ENCODE data around the gene MC3R.

The MC3R gene

GRCh38 chr20:56245761-56246160, 2.8 kb upstream of the MC3R start:
- Histone ChIP-seq H3K4me3 (ENCODE audit: insufficient read depth, low read depth, low read length) (no peak overlapping the region), H3K36me3 (ENCODE audit: control insufficient read depth, insufficient read depth, low read length) (no peaks in the 10 kb centered on the region), H3K27me3 (ENCODE audit: control insufficient read depth, insufficient read depth, low read length, poor library complexity, severe bottlenecking) (no peaks in the 10 kb centered on the region), H3K4me1 (ENCODE audit: control insufficient read depth, insufficient read depth, low read length) (no peaks in the 10 kb centered on the region), H3K9me3 (ENCODE audit: control insufficient read depth, low read length) (peaks cover 9% of the 10 kb centered on the region), H3K27ac (ENCODE audit: insufficient read depth, low read depth, low read length, poor library complexity, severe bottlenecking) (no peak overlapping the region)
- 26 to 27% methylated on average over 3 of the region's 3 CpGs for WGBS, 2 experiments

GRCh38 chr20:56249244-56249955, 868 bp downstream of the MC3R start:
- H3K27me3 ChIP-seq (ENCODE audit: control insufficient read depth, insufficient read depth, low read length, poor library complexity, severe bottlenecking): no peaks in the 10 kb centered on the region

GRCh38 chr20:56249956-56250355, 1.4 kb downstream of the MC3R start:
- Histone ChIP-seq H3K4me3 (ENCODE audit: insufficient read depth, low read depth, low read length) (no peak overlapping the region), H3K36me3 (ENCODE audit: control insufficient read depth, insufficient read depth, low read length) (no peaks in the 10 kb centered on the region), H3K9me3 (ENCODE audit: control insufficient read depth, low read length) (peaks cover 9% of the 10 kb centered on the region), H3K4me1 (ENCODE audit: control insufficient read depth, insufficient read depth, low read length) (no peaks in the 10 kb centered on the region), H3K27me3 (ENCODE audit: control insufficient read depth, insufficient read depth, low read length, poor library complexity, severe bottlenecking) (no peaks in the 10 kb centered on the region), H3K27ac (ENCODE audit: insufficient read depth, low read depth, low read length, poor library complexity, severe bottlenecking) (no peak overlapping the region)
- 71 to 74% methylated on average over 7 of the region's 7 CpGs for WGBS, 2 experiments

More at GRCh38 chr20:56249244-56249955, 868 bp downstream of the MC3R start:
- Histone ChIP-seq H3K4me1 (ENCODE audit: control insufficient read depth, insufficient read depth, low read length) (no peaks in the 10 kb centered on the region), H3K27ac (ENCODE audit: insufficient read depth, low read depth, low read length, poor library complexity, severe bottlenecking) (no peak overlapping the region), H3K9me3 (ENCODE audit: control insufficient read depth, low read length) (peaks cover 9% of the 10 kb centered on the region), H3K36me3 (ENCODE audit: control insufficient read depth, insufficient read depth, low read length) (no peaks in the 10 kb centered on the region), H3K4me3 (ENCODE audit: insufficient read depth, low read depth, low read length) (no peak overlapping the region)
- WGBS, 2 experiments: 78 to 82% methylated on average over 30 to 31 of the region's 32 CpGs

DNA sequence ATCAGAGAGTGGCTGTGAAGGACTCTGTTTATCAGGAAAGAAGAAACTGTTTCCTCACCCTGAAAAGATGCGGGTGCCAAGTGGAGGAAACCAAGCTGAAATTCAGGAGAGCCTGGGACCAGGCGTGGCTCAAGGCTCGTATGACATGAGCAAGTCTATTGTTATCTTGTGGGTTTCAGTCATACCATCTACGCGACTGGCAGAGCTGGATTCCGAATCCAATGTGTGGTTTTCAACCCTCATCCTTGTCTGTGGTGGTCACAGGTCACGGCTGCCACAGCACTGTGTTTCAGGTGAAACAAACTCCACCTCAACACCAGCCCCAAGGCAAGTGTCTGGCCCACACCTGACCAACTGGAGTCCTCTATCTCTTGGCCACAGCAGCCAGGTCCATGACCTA, 9.1 kb downstream of the MC3R start:
- peaks cover 11% of the 10 kb centered on the region for H3K9me3 ChIP-seq (ENCODE audit: control insufficient read depth, low read length)
- H3K27ac ChIP-seq (ENCODE audit: insufficient read depth, low read depth, low read length, poor library complexity, severe bottlenecking): no peak overlapping the region
- no peaks in the 10 kb centered on the region for H3K36me3 ChIP-seq (ENCODE audit: control insufficient read depth, insufficient read depth, low read length)
- no peaks in the 10 kb centered on the region for H3K27me3 ChIP-seq (ENCODE audit: control insufficient read depth, insufficient read depth, low read length, poor library complexity, severe bottlenecking)
- H3K4me1 ChIP-seq (ENCODE audit: control insufficient read depth, insufficient read depth, low read length): no peaks in the 10 kb centered on the region
- no peak overlapping the region for H3K4me3 ChIP-seq (ENCODE audit: insufficient read depth, low read depth, low read length)
- WGBS, 2 experiments: 75 to 79% methylated on average over 7 of the region's 7 CpGs

DNA sequence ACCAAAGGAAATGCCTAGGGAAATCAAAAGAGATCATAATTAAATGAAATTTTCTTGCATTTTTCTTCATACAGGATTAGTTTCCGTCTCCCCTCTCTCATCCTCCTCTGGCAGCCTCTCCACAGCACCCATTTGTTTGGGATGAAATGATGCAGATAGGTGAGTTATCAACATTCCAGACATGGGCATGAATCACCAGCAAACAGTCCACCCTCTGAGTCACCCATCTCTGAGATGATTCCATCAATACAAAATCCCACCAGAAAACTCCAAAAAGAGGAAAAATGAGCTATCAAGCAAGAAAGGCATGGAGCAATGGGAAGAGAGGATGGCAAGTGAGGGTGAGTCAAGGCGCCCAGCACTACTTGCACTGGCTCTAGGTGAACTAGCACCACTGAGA, 11.4 kb downstream of the MC3R start:
- Histone ChIP-seq H3K27me3 (ENCODE audit: control insufficient read depth, insufficient read depth, low read length, poor library complexity, severe bottlenecking) (no peaks in the 10 kb centered on the region), H3K27ac (ENCODE audit: insufficient read depth, low read depth, low read length, poor library complexity, severe bottlenecking) (no peak overlapping the region), H3K4me3 (ENCODE audit: insufficient read depth, low read depth, low read length) (no peak overlapping the region), H3K9me3 (ENCODE audit: control insufficient read depth, low read length) (peaks cover 11% of the 10 kb centered on the region), H3K36me3 (ENCODE audit: control insufficient read depth, insufficient read depth, low read length) (no peaks in the 10 kb centered on the region), H3K4me1 (ENCODE audit: control insufficient read depth, insufficient read depth, low read length) (no peaks in the 10 kb centered on the region)
- WGBS, 2 experiments: 53 to 57% methylated on average over 2 of the region's 2 CpGs

DNA sequence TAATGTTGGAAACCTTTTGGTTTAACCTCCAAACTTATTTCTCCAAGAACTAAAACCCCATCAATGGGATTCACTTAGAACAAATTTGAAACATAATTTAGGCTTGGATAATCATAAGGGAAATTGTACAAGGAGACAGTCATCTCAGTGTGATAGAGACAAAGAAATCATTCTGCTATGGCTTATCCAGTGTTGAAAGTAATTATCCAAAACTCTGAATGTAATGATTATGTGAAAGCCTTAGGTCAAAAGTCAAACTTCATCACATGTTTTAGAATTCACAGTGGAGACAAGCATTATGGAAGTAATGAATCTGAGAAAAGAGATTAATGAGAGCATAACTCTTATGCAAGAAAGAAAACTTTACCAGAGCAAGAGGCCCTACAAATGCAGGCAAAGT, 20.0 kb downstream of the MC3R start:
- peaks cover 5% of the 10 kb centered on the region for H3K9me3 ChIP-seq (ENCODE audit: control insufficient read depth, low read length)
- H3K27me3 ChIP-seq (ENCODE audit: control insufficient read depth, insufficient read depth, low read length, poor library complexity, severe bottlenecking): no peaks in the 10 kb centered on the region
- H3K4me3 ChIP-seq (ENCODE audit: insufficient read depth, low read depth, low read length): no peak overlapping the region

DNA sequence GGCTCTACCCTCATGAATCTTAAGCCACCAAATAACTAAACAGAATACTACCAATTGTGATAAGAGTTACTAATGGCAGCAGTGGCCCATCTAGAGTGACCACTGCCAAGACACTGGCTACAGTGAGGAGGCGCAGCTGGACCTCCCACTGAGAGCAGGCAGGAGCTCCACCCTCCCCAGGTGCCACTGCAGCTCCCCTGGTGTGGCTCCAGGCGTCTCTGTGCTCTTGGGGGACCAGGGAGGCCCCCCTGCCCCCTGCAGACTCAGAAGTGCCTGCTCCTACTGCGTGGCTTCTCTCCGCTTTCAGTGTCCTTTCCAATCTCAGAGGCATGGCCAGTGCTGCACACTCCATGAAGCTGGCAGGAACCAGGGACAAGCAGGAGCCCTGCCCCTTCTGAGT, 23.4 kb downstream of the MC3R start:
- Histone ChIP-seq H3K27me3 (ENCODE audit: control insufficient read depth, insufficient read depth, low read length, poor library complexity, severe bottlenecking) (no peaks in the 10 kb centered on the region), H3K36me3 (ENCODE audit: control insufficient read depth, insufficient read depth, low read length) (no peaks in the 10 kb centered on the region), H3K4me3 (ENCODE audit: insufficient read depth, low read depth, low read length) (no peak overlapping the region), H3K9me3 (ENCODE audit: control insufficient read depth, low read length) (peaks cover 10% of the 10 kb centered on the region), H3K4me1 (ENCODE audit: control insufficient read depth, insufficient read depth, low read length) (no peaks in the 10 kb centered on the region), H3K27ac (ENCODE audit: insufficient read depth, low read depth, low read length, poor library complexity, severe bottlenecking) (no peak overlapping the region)
- 51 to 52% methylated on average over 4 of the region's 4 CpGs for WGBS, 2 experiments

More for the DNA sequence above, 20.0 kb downstream of the MC3R start:
- Histone ChIP-seq H3K27ac (ENCODE audit: insufficient read depth, low read depth, low read length, poor library complexity, severe bottlenecking) (no peak overlapping the region), H3K4me1 (ENCODE audit: control insufficient read depth, insufficient read depth, low read length) (no peaks in the 10 kb centered on the region), H3K36me3 (ENCODE audit: control insufficient read depth, insufficient read depth, low read length) (no peaks in the 10 kb centered on the region)

DNA sequence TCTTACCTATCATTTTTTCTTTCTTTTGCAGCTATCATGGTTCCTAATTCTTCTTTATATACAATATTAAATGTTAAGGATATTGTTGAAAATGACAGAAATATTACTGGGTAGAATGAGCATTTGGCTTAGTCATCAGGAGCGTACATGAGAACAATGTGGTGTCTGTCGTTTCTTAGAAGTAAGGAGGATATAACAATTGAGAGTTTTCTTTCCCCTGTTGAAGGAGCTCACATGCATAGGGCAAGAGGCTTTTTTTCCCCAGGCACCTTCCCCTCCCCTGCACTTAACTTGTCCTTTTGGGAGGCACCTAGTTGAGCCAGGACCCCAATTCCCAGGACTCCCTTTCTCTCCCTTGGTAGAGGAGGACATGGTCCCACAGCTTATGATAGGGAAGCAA, 25.0 kb downstream of the MC3R start:
- Histone ChIP-seq H3K4me3 (ENCODE audit: insufficient read depth, low read depth, low read length) (no peak overlapping the region), H3K36me3 (ENCODE audit: control insufficient read depth, insufficient read depth, low read length) (no peaks in the 10 kb centered on the region), H3K27ac (ENCODE audit: insufficient read depth, low read depth, low read length, poor library complexity, severe bottlenecking) (no peak overlapping the region), H3K9me3 (ENCODE audit: control insufficient read depth, low read length) (peaks cover 14% of the 10 kb centered on the region), H3K4me1 (ENCODE audit: control insufficient read depth, insufficient read depth, low read length) (no peaks in the 10 kb centered on the region), H3K27me3 (ENCODE audit: control insufficient read depth, insufficient read depth, low read length, poor library complexity, severe bottlenecking) (no peaks in the 10 kb centered on the region)
- WGBS, 2 experiments: 79 to 93% methylated on average over 2 of the region's 2 CpGs

DNA sequence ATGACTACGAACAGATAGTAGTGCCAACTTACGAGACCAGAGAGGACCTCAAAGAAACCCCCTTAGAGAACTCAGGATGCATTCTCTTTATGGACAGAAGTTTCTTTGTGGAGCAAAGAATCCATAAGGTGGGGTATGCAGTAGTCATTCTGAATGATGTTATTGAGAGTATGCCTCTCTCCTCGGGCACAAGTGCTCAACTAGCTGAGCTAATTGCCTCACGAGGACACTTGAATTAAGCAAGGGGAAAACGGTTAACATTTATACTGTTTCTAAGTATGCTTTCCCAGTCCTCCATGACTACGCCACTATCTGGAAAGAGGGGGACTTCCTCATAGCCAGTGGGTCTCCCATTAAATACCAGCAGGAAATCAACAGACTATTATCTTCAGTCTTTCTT, 25.6 kb downstream of the MC3R start:
- 86 to 87% methylated on average over 6 of the region's 6 CpGs for WGBS, 2 experiments
- Histone ChIP-seq H3K27me3 (ENCODE audit: control insufficient read depth, insufficient read depth, low read length, poor library complexity, severe bottlenecking) (no peaks in the 10 kb centered on the region), H3K27ac (ENCODE audit: insufficient read depth, low read depth, low read length, poor library complexity, severe bottlenecking) (no peak overlapping the region), H3K4me3 (ENCODE audit: insufficient read depth, low read depth, low read length) (no peak overlapping the region), H3K4me1 (ENCODE audit: control insufficient read depth, insufficient read depth, low read length) (no peaks in the 10 kb centered on the region), H3K9me3 (ENCODE audit: control insufficient read depth, low read length) (peaks cover 14% of the 10 kb centered on the region), H3K36me3 (ENCODE audit: control insufficient read depth, insufficient read depth, low read length) (no peaks in the 10 kb centered on the region)

DNA sequence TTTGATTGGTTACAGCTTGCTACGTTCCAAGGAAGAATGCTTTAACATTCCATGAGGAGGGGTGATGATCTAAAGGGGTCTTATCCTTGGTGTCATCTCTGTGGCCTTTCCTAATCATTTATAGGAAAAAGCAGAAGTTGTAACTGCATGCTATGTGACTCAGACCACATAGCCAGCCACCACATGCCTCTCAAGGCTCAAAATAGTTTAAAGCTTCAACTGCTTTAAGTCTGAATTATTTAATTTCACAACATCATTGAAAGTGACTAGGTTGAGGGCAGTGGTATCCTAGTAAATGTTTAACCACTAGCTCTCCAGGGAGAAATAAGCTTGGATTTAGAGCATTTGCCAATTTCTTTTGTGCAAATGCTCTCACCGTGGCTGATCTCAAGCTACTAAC, 29.7 kb downstream of the MC3R start:
- no peaks in the 10 kb centered on the region for H3K27me3 ChIP-seq (ENCODE audit: control insufficient read depth, insufficient read depth, low read length, poor library complexity, severe bottlenecking)
- H3K36me3 ChIP-seq (ENCODE audit: control insufficient read depth, insufficient read depth, low read length): no peaks in the 10 kb centered on the region
- H3K4me3 ChIP-seq (ENCODE audit: insufficient read depth, low read depth, low read length): no peak overlapping the region
- H3K27ac ChIP-seq (ENCODE audit: insufficient read depth, low read depth, low read length, poor library complexity, severe bottlenecking): no peak overlapping the region
- H3K4me1 ChIP-seq (ENCODE audit: control insufficient read depth, insufficient read depth, low read length): no peaks in the 10 kb centered on the region
- peaks cover 15% of the 10 kb centered on the region for H3K9me3 ChIP-seq (ENCODE audit: control insufficient read depth, low read length)
- 72 to 80% methylated on average over 2 of the region's 2 CpGs for WGBS, 2 experiments

DNA sequence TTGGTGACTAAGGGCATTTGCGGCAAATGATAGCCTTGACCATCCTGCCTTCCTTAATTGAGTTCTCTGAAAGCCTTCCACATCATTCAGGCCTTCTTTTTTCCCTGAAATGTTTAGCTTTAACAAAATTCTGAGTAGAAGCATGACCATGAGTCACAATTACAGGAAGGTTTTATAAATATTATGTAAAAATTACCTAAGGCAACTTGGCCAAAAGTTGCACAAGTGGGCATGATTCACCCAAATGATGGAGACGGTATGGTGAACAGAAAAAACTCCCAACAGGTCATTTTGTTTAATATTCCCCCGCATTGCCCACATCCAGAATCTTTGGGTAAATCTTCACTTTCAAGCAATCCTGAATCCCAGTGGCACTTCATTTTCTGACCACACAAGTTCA, 37.0 kb downstream of the MC3R start:
- WGBS, 2 experiments: 79 to 81% methylated on average over 3 of the region's 3 CpGs
- Histone ChIP-seq H3K9me3 (ENCODE audit: control insufficient read depth, low read length) (peaks cover 25% of the 10 kb centered on the region), H3K27me3 (ENCODE audit: control insufficient read depth, insufficient read depth, low read length, poor library complexity, severe bottlenecking) (no peaks in the 10 kb centered on the region), H3K36me3 (ENCODE audit: control insufficient read depth, insufficient read depth, low read length) (no peaks in the 10 kb centered on the region), H3K27ac (ENCODE audit: insufficient read depth, low read depth, low read length, poor library complexity, severe bottlenecking) (no peak overlapping the region), H3K4me1 (ENCODE audit: control insufficient read depth, insufficient read depth, low read length) (no peaks in the 10 kb centered on the region), H3K4me3 (ENCODE audit: insufficient read depth, low read depth, low read length) (no peak overlapping the region)
